NCI-H510A treated with DMSO at 0.1 percent for 48 hours (cell line): Measurements from ENCODE around the gene MT1G.
"Not testable (repeated sequence)": the region's sequence is repeated elsewhere in the genome, so short reads cannot be mapped to it uniquely, and the experiment has no call there.

Experiments
- DNase-seq: peaks from one replicate; lab custom pipeline; 2025; lab: John Stamatoyannopoulos, UW

Gene MT1G

GRCh38 chr16:56665286-56666261 lies 2.3 kb downstream of the MT1G start:
- DNase-seq = not testable (repeated sequence)

- no peak for DNase-seq
Measured at GRCh38 chr16:56664506-56664905, 3.4 kb downstream of the MT1G start.

GRCh38 chr16:56662357-56663354 lies 5.2 kb downstream of the MT1G start:
- peak; percentile 24 for DNase-seq

GRCh38 chr16:56658327-56658875 lies 9.5 kb downstream of the MT1G start:
- DNase-seq = no peak

- peak; percentile 55 for DNase-seq
Measured at GRCh38 chr16:56657555-56658326, 10.1 kb downstream of the MT1G start, which contains the start of gene MT1F. Gene MT1F (plus strand): TSS chr16:56657959. CDS start chr16:56658059, 100 bp downstream.

- DNase-seq = no peak
Measured at GRCh38 chr16:56653218-56653617, 14.6 kb downstream of the MT1G start.

GRCh38 chr16:56652600-56652999 lies 15.3 kb downstream of the MT1G start:
- no peak for DNase-seq

- DNase-seq = no peak
Measured at GRCh38 chr16:56651586-56651985, 16.3 kb downstream of the MT1G start, which contains the start of gene MT1B. Gene MT1B (plus strand): TSS chr16:56651886. CDS start chr16:56651954, 68 bp downstream.

- DNase-seq = no peak
Measured at GRCh38 chr16:56649820-56650219, 18.0 kb downstream of the MT1G start.

GRCh38 chr16:56649271-56649670 lies 18.6 kb downstream of the MT1G start:
- DNase-seq = no peak

GRCh38 chr16:56647641-56648431 lies 20.0 kb downstream of the MT1G start:
- DNase-seq = no peak

GRCh38 chr16:56645838-56646237 lies 22.0 kb downstream of the MT1G start:
- DNase-seq = no peak

- no peak for DNase-seq
Measured at GRCh38 chr16:56645311-56645710, 22.6 kb downstream of the MT1G start.

GRCh38 chr16:56643833-56644232 lies 24.0 kb downstream of the MT1G start:
- DNase-seq = no peak

- peak; percentile 27 for DNase-seq
Measured at GRCh38 chr16:56643080-56643778, 24.6 kb downstream of the MT1G start.

- no peak for DNase-seq
Measured at GRCh38 chr16:56641166-56641565, 26.7 kb downstream of the MT1G start.

- DNase-seq = no peak
Measured at GRCh38 chr16:56640076-56640475, 27.8 kb downstream of the MT1G start.

GRCh38 chr16:56639045-56639444 lies 28.8 kb downstream of the MT1G start:
- DNase-seq = no peak
